Sigmoid colon (tissue), 4 donors: ENCODE measurements around the gene ZBTB2.

ENCODE experiments used
- CTCF ChIP-seq, 4 experiments: fragments of 450-650 bp in 3 of 4; fragments of 200-600 bp in 1 of 4; IDR thresholded peaks; one replicate each; pipeline ENCODE4 v1.5.1; 2016 to 2019; ENCODE audit warnings: antibody characterized with exemption in 4 of 4, mild to moderate bottlenecking in 3 of 4, moderate library complexity in 2 of 4
- EP300 ChIP-seq, 4 donors: sonication (generic); formaldehyde crosslinking; IDR thresholded peaks; one replicate each; pipeline ENCODE4 v1.6.1; 2017; ENCODE audit warnings: antibody characterized with exemption in 4 of 4
- POLR2A ChIP-seq, 2 donors: fragments of 450-650 bp; IDR thresholded peaks; one replicate each; pipeline ENCODE4 v1.6.1; 2016; ENCODE audit warnings: antibody characterized with exemption in 2 of 2, mild to moderate bottlenecking in 2 of 2, moderate library complexity in 2 of 2

- TF ChIP-seq POLR2A (IDR thresholded peaks at IDR 0.05), result no peak
- no peak for TF ChIP-seq CTCF (IDR thresholded peaks at IDR 0.05)
- TF ChIP-seq EP300 (IDR thresholded peaks at IDR 0.05), result no peak
Measured at GRCh38 chr6:151349651-151350270, 41.6 kb downstream of the ZBTB2 start.
